Breast epithelium (tissue), 3 donors: ENCODE data around the gene MAP4.

Experiments
- POLR2AphosphoS5 ChIP-seq, 3 donors: sonication (generic); formaldehyde crosslinking; IDR thresholded peaks; one replicate each; pipeline ENCODE4 v1.6.1; 2017; ENCODE audit warnings: antibody characterized with exemption in 3 of 3
- TF ChIP-seq, protein P1 (sequence below), 3 donors: fragments of 450-650 bp; IDR thresholded peaks; one replicate each; pipeline ENCODE4 v1.5.1; 2016 to 2017; ENCODE audit warnings: antibody characterized with exemption in 3 of 3, mild to moderate bottlenecking in 3 of 3, moderate library complexity in 3 of 3

DNA sequence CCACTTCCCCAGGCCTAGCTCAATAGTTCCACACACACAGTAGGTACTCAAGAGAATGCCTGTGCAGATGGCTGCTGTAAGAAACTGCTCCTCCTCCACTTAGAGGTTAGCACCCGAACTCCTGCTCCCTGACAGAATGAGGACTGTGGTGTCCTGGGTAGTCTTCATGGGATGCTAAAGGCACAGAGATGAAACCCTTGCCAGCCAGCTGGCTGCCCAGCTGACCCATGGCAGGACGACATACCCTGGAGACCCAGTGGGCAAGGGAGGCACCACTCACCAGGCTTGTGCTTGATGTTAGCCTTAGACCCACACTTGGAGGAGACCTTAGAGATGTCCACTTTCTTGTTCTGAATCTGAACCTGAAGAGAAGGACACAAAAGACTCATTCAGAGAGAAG is 159.1 kb downstream of the MAP4 start:
- TF ChIP-seq, protein P1, sequence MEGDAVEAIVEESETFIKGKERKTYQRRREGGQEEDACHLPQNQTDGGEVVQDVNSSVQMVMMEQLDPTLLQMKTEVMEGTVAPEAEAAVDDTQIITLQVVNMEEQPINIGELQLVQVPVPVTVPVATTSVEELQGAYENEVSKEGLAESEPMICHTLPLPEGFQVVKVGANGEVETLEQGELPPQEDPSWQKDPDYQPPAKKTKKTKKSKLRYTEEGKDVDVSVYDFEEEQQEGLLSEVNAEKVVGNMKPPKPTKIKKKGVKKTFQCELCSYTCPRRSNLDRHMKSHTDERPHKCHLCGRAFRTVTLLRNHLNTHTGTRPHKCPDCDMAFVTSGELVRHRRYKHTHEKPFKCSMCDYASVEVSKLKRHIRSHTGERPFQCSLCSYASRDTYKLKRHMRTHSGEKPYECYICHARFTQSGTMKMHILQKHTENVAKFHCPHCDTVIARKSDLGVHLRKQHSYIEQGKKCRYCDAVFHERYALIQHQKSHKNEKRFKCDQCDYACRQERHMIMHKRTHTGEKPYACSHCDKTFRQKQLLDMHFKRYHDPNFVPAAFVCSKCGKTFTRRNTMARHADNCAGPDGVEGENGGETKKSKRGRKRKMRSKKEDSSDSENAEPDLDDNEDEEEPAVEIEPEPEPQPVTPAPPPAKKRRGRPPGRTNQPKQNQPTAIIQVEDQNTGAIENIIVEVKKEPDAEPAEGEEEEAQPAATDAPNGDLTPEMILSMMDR (IDR thresholded peaks at IDR 0.05): no peak
- TF ChIP-seq POLR2AphosphoS5 (IDR thresholded peaks at IDR 0.05): no peak
